ENCODE results near the gene C7orf33.

DNA sequence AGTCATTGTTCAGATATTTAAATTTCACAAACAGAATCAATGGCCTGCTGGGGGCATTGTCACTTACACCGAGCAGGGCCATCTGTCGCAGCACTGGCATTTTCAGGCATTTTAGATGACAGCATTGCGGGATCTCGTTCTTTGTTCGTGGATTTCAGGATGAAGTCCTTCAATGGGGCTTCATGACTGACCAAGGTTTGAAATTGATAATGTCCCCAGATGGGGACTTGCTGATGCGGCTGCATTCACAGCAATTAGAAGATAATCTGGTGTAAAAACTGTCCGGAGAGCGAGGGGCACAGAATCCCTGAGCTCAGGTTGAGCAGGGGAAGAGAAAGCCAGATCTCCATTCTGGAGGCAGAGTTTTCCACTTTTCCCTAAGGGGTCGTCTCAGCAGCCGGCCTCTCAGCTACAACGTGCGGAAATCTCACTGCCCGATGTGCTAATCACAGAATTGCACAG, 1.9 kb upstream of the C7orf33 start:
- no peak for TF ChIP-seq TAF1 (IDR thresholded peaks at IDR 0.05; ENCODE audit: borderline replicate concordance, insufficient read depth, low read length)
- TF ChIP-seq POLR2AphosphoS5 (IDR thresholded peaks at IDR 0.05; ENCODE audit: low read depth, low read length): no peak
